GM12878 (cell line): Measurements from ENCODE around the gene RPAP3. TPM values are rescaled to one million over a fixed set of nuclear protein-coding genes. Genes with fewer than 3 reads are reported as not detected.
"Not testable (repeated sequence)": the region's sequence is repeated elsewhere in the genome, so short reads cannot be mapped to it uniquely, and the experiment has no call there.

Source experiments
- ATAC-seq: fragments of 200-7000 bp; cut with Tn5 transposase; 3 replicates; pipeline ENCODE4 v1.9.1; 2020; ENCODE audit warnings: mild to moderate bottlenecking, moderate library complexity
- BruUV-seq: library from RNA; stranded (reverse); fragments of 400-500 nt; replicated peaks from 2 replicates; lab custom pipeline; 2021; lab: Mats Ljungman, UMichigan
- CTCF ChIA-PET: fragments of 300-600 bp; sonication (Branson Sonifier 250); formaldehyde crosslinking; extraction: SDS; loops from one replicate; lab custom pipeline; 2021; ENCODE audit warnings: inconsistent platforms; lab: Yijun Ruan, JAX
- POLR2A ChIA-PET: fragments of 350-600 bp; formaldehyde crosslinking; extraction: SDS; loops from one replicate; lab custom pipeline; 2021; ENCODE audit warnings: inconsistent platforms; lab: Charles Lee
- RAD21 ChIA-PET: fragments of 300-600 bp; sonication (Branson Sonifier 250); formaldehyde crosslinking; loops from one replicate; lab custom pipeline; 2023; ENCODE audit warnings: antibody characterized with exemption; ENCODE audit not compliant: unreplicated experiment; lab: Charles Lee
- SMC1A ChIA-PET: fragments of 300-600 bp; sonication (Branson Sonifier 250); formaldehyde crosslinking; loops from one replicate; lab custom pipeline; 2023; ENCODE audit not compliant: unreplicated experiment, uncharacterized antibody; lab: Charles Lee
- DNase-seq: peaks from one replicate; pipeline ENCODE4 v3.0.0-alpha.2; 2011; ENCODE audit warnings: low read depth, low spot score
- FAIRE-seq: peaks from 3 replicates; lab custom pipeline; 2011; peaks lifted over from hg19 to GRCh38; lab: Jason Lieb, UNC
- H2AFZ ChIP-seq: 2 replicates; pipeline ENCODE4 v1.6.0; 2011; ENCODE audit warnings: low read depth, low read length, control low read depth; ENCODE audit not compliant: control insufficient read depth
- H3K27ac ChIP-seq: 2 replicates; pipeline ENCODE4 v1.5.1; 2011; ENCODE audit warnings: control low read depth; ENCODE audit not compliant: control insufficient read depth, insufficient read depth
- H3K27me3 ChIP-seq, 2 experiments: replicated peaks in 1 of 2; 2 replicates each; pipeline versions ENCODE4 v1.6.0 to v1.6.1; 2011; ENCODE audit warnings: low read length in 1 of 2; ENCODE audit not compliant: control insufficient read depth in 2 of 2, insufficient read depth in 2 of 2
- H3K36me3 ChIP-seq, 2 experiments: 2 replicates each; pipeline ENCODE4 v1.5.1; 2011; ENCODE audit warnings: low read length in 1 of 2; ENCODE audit not compliant: control insufficient read depth in 2 of 2, insufficient read depth in 2 of 2
- H3K4me1 ChIP-seq: 2 replicates; pipeline ENCODE4 v1.6.1; 2011; ENCODE audit warnings: mild to moderate bottlenecking, low read length, moderate library complexity, mixed read lengths; ENCODE audit not compliant: control insufficient read depth, insufficient read depth
- H3K4me2 ChIP-seq: 2 replicates; pipeline ENCODE4 v1.6.0; 2011; ENCODE audit warnings: control low read depth; ENCODE audit not compliant: control insufficient read depth, insufficient read depth
- H3K4me3 ChIP-seq: fragments of 200-600 bp; sonication (generic); 2 replicates; pipeline ENCODE4 v1.5.1; 2016
- H3K79me2 ChIP-seq: 2 replicates; pipeline ENCODE4 v1.6.0; 2011; ENCODE audit warnings: low read length; ENCODE audit not compliant: control insufficient read depth, insufficient read depth
- H3K9ac ChIP-seq: 2 replicates; pipeline ENCODE4 v1.8.0; 2011; ENCODE audit warnings: low read length, control low read depth, mixed read lengths; ENCODE audit not compliant: control insufficient read depth, insufficient read depth
- H3K9me3 ChIP-seq: replicated peaks from 3 replicates; pipeline ENCODE4 v1.5.1; 2011; ENCODE audit warnings: mild to moderate bottlenecking, low read length; ENCODE audit not compliant: control insufficient read depth, insufficient read depth
- H4K20me1 ChIP-seq: 2 replicates; pipeline ENCODE4 v1.6.0; 2011; ENCODE audit not compliant: control insufficient read depth, insufficient read depth
- CBFB ChIP-seq: IDR thresholded peaks from 2 replicates; pipeline ENCODE4 v1.6.1; 2016; ENCODE audit warnings: antibody characterized with exemption, low read depth
- HDAC2 ChIP-seq: fragments of 200-600 bp; sonication (generic); IDR thresholded peaks from 2 replicates; pipeline ENCODE4 v1.6.1; 2017
- SIN3A ChIP-seq: IDR thresholded peaks from 2 replicates; pipeline ENCODE4 v1.6.1; 2012; ENCODE audit warnings: low read depth, low read length, improper control_type of control experiment
- WGBS: methylation state at CpG from one replicate; pipeline ENCODE4 v1.1.6; 2016; ENCODE audit warnings: low lambda C conversion rate; ENCODE audit not compliant: insufficient replicate concordance, insufficient coverage; ENCODE audit errors: missing lambda C conversion rate; 5-methylcytosine and 5-hydroxymethylcytosine counted together
- in situ Hi-C: fragments of 300-500 bp; cut with MboI; formaldehyde crosslinking; loops from 9 replicates; pipeline ENCODE4 v1.14.3; 2018; ENCODE audit warnings: mixed read lengths
- intact Hi-C: fragments of 100-400 bp; cut with micrococcal nuclease; formaldehyde crosslinking; loops from one replicate; pipeline ENCODE4 v1.14.2; 2022; ENCODE audit not compliant: unreplicated experiment
- polyA plus RNA-seq, 11 experiments: library from polyadenylated mRNA; depleted of rRNA in 4 of 11; unstranded in 6 of 11; stranded (reverse) in 5 of 11; fragments of >200 nt; fragmentation: Nextera tagmentation in 4 of 11; fragmentation: Illumina TruSeq in 1 of 11; extraction: Ambion mirVana in 4 of 11; extraction: Trizol in 1 of 11; gene quantifications; 1 replicate in 1 of 11; 2 replicates in 10 of 11; pipeline versions ENCODE4 v1.2.1 to v1.2.3, GENCODE V29; 2011 to 2016; ENCODE audit warnings: inconsistent platforms in 2 of 11, missing spikeins in 2 of 11, low read depth in 1 of 11
- total RNA-seq, 4 experiments: library from RNA; depleted of rRNA in 3 of 4; stranded (reverse); fragments of >200 nt in 3 of 4; fragmentation: Illumina TruSeq in 1 of 4; extraction: Trizol in 1 of 4; gene quantifications; 2 replicates each; pipeline versions ENCODE4 v1.2.1 to v1.2.3, GENCODE V29; 2013 to 2021

Gene RPAP3
- total and polyA plus RNA-seq, 10 of the 15 experiments (the other 5 are each of a cell fraction or from before 2014, with no cell fraction given), result 14.1 to 50.6 (median 28.4) TPM

DNA sequence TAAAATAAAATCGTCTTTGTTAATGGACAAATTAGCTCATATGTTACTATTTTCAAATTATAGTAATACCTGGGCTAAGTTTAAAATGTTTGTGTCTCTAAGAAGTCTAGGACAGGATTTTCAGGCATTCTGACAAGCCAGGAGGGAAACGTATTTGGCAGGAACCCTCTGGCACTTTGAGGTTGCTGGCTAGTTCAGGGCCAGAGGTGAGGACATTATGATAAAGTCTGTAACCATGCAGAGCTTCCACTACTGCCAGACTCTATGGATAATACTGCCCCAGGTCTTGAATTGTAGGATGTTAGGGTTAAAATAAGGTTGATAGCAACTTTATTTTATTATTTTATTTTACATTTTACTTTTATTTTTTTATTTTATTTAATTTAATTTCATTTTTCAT is 56.4 kb downstream of the RPAP3 start (continued):
- TF ChIP-seq SIN3A, result no peak

- H3K27me3 ChIP-seq, result no peaks in the 10 kb centered on the region
- no peak overlapping the region for H3K4me3 ChIP-seq
- 0 out of 4 replicates have a peak, but pooled peaks cover 0 to 4% of the 10 kb centered on the region in 2 experiments for H3K36me3 ChIP-seq
- intact Hi-C loops, result no loop called here
- WGBS, result 89% methylated on average over 2 of the region's 2 CpGs
- ChIA-PET POLR2A (no interaction called here), SMC1A (interaction anchor here (0.9 to 2.0 kb wide), 3 partner anchors 38 to 95 kb away, joined by 3 to 5 read pairs (median 4); no protein-coding TSS in a partner anchor), RAD21 (no interaction called here)
- ATAC-seq, result no peak
- peaks cover 13% of the 10 kb centered on the region for H3K4me1 ChIP-seq
- no peak for FAIRE-seq
- no peaks in the 10 kb centered on the region for H3K79me2 ChIP-seq
- no peak for DNase-seq
- TF ChIP-seq HDAC2 (no peak), CBFB (no peak)
- TF ChIP-seq, all 136 proteins: peak for 0
- no peak overlapping the region for H3K9ac ChIP-seq
- no peak overlapping the region for H2AFZ ChIP-seq
- no peak overlapping the region for H3K4me2 ChIP-seq
- no TSS peak for BruUV-seq
- H4K20me1 ChIP-seq, result no peaks in the 10 kb centered on the region
- H3K9me3 ChIP-seq, result no peaks in the 10 kb centered on the region; the same call in 1 of the 3 replicates
- H3K27ac ChIP-seq, result no peak overlapping the region
- CTCF ChIA-PET, result interaction anchor here (1.1 to 7.0 kb wide), 6 partner anchors 11 to 190 kb away, joined by 3 to 34 read pairs (median 5); no protein-coding TSS in a partner anchor
- in situ Hi-C loops, result no loop called here
Observed at GRCh38 chr12:47648056-47648579, 57.7 kb downstream of the RPAP3 start.

DNA sequence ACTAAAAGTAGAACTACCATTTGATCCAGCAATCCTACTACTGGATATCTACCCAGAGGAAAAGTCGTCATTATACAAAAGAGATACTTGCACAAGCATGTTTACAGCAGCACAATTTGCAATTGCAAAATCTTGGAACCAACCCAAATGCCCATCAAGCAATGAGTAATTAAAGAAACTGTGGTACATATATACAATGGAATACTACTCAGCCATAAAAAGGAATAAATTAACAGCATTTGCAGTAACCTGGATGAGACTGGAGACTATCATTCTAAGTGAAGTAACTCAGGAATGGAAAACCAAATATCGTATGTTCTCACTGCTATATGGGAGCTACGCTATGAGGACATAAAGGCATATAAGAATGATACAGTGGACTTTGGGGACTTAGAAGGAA is 63.5 kb downstream of the RPAP3 start:
- H3K79me2 ChIP-seq, H3K27me3 ChIP-seq, H3K4me1 ChIP-seq, H4K20me1 ChIP-seq, H3K36me3 ChIP-seq, H3K4me2 ChIP-seq, H3K9ac ChIP-seq, H2AFZ ChIP-seq, CTCF ChIA-PET, H3K27ac ChIP-seq, RAD21 ChIA-PET, SMC1A ChIA-PET, ATAC-seq, BruUV-seq, in situ Hi-C loops, H3K4me3 ChIP-seq, intact Hi-C loops, H3K9me3 ChIP-seq, FAIRE-seq, DNase-seq, POLR2A ChIA-PET: not testable (repeated sequence)
- 89% methylated on average over 3 of the region's 3 CpGs for WGBS
